HepG2 (cell line): ENCODE measurements around the gene SHROOM1. TPM values are rescaled to one million over a fixed set of nuclear protein-coding genes. Genes with fewer than 3 reads are reported as not detected.

Source experiments
- AGO1 ChIP-seq: fragments of 200-400 bp; formaldehyde crosslinking; IDR thresholded peaks from 2 replicates; pipeline ENCODE4 v1.6.1; 2017; ENCODE audit warnings: mild to moderate bottlenecking, low read depth, low read length, moderate library complexity; ENCODE audit not compliant: poor library complexity, severe bottlenecking
- ATF2 ChIP-seq: sonication (generic); formaldehyde crosslinking; IDR thresholded peaks from 2 replicates; pipeline ENCODE4 v1.4.0; 2020; ENCODE audit warnings: missing genetic modification reagents
- CREB3 ChIP-seq: sonication (generic); formaldehyde crosslinking; IDR thresholded peaks from 2 replicates; pipeline ENCODE4 v1.5.0; 2020; ENCODE audit warnings: missing genetic modification reagents
- ELF3 ChIP-seq: IDR thresholded peaks from 2 replicates; pipeline ENCODE4 v1.6.1; 2016; ENCODE audit warnings: missing genetic modification reagents, missing compliant biosample characterization
- EP300 ChIP-seq, 3 experiments: sonication (generic) in 1 of 3; formaldehyde crosslinking in 1 of 3; IDR thresholded peaks; 2 replicates each; pipeline versions ENCODE4 v1.5.1 to v1.6.1; 2011 to 2020; ENCODE audit warnings: low read depth in 2 of 3, low read length in 2 of 3, borderline replicate concordance in 1 of 3, improper control_type of control experiment in 1 of 3, mild to moderate bottlenecking in 1 of 3, missing genetic modification reagents in 1 of 3, moderate library complexity in 1 of 3
- FOXP1 ChIP-seq, 2 experiments: fragments of 450-650 bp in 1 of 2; IDR thresholded peaks; 2 replicates each; pipeline ENCODE4 v1.6.1; 2017 to 2018; ENCODE audit warnings: antibody characterized with exemption in 1 of 2
- FOXP4 ChIP-seq: sonication (generic); formaldehyde crosslinking; IDR thresholded peaks from 2 replicates; pipeline ENCODE4 v1.4.0; 2020; ENCODE audit warnings: missing genetic modification reagents
- ISX ChIP-seq: sonication (generic); formaldehyde crosslinking; conservative IDR thresholded peaks from 2 replicates; pipeline ENCODE4 v1.5.0; 2020; ENCODE audit warnings: missing genetic modification reagents
- MED1 ChIP-seq: sonication (generic); formaldehyde crosslinking; IDR thresholded peaks from 2 replicates; pipeline ENCODE4 v1.4.0; 2020; ENCODE audit warnings: missing genetic modification reagents
- NBN ChIP-seq: fragments of 450-650 bp; conservative IDR thresholded peaks from 2 replicates; pipeline ENCODE4 v1.6.1; 2017
- SP4 ChIP-seq: sonication (generic); formaldehyde crosslinking; IDR thresholded peaks from 2 replicates; pipeline ENCODE4 v1.8.1; 2023; ENCODE audit warnings: mild to moderate bottlenecking, missing genetic modification reagents
- XBP1 ChIP-seq: sonication (generic); formaldehyde crosslinking; IDR thresholded peaks from 2 replicates; pipeline ENCODE4 v1.5.0; 2020; ENCODE audit warnings: missing genetic modification reagents
- ZFP90 ChIP-seq: sonication (generic); formaldehyde crosslinking; IDR thresholded peaks from 2 replicates; pipeline ENCODE4 v1.8.0; 2022; ENCODE audit warnings: missing genetic modification reagents, mild to moderate bottlenecking, inconsistent platforms, borderline replicate concordance
- ZFP91 ChIP-seq: sonication (generic); formaldehyde crosslinking; IDR thresholded peaks from 2 replicates; pipeline ENCODE4 v1.9.0; 2022; ENCODE audit warnings: missing genetic modification reagents, mild to moderate bottlenecking, borderline replicate concordance
- ZKSCAN1 ChIP-seq: fragments of 150-350 bp; IDR thresholded peaks from 2 replicates; pipeline ENCODE4 v1.6.1; 2014; ENCODE audit warnings: low read length
- ZNF101 ChIP-seq: sonication (generic); formaldehyde crosslinking; IDR thresholded peaks from 2 replicates; pipeline ENCODE4 v1.4.0; 2020; ENCODE audit warnings: mild to moderate bottlenecking, low read depth, missing genetic modification reagents, borderline replicate concordance
- ZNF629 ChIP-seq: sonication (generic); formaldehyde crosslinking; conservative IDR thresholded peaks from 2 replicates; pipeline ENCODE4 v1.5.0; 2020; ENCODE audit warnings: missing genetic modification reagents
- ZNF644 ChIP-seq: IDR thresholded peaks from 2 replicates; pipeline ENCODE4 v1.6.1; 2016; ENCODE audit warnings: low read depth
- polyA plus RNA-seq, 8 experiments: library from polyadenylated mRNA; depleted of rRNA in 3 of 8; stranded (reverse) in 7 of 8; unstranded in 1 of 8; fragments of >200 nt; fragmentation: Illumina TruSeq in 4 of 8; extraction: Trizol in 4 of 8; gene quantifications; 2 replicates each; pipeline versions ENCODE4 v1.2.1 to v1.2.3, GENCODE V29; 2011 to 2016; ENCODE audit warnings: low read depth in 4 of 8, missing spikeins in 1 of 8, mixed read lengths in 1 of 8; ENCODE audit not compliant: insufficient read depth in 1 of 8
- total RNA-seq, 5 experiments: library from RNA; depleted of rRNA; stranded (reverse); fragments of >200 nt; fragmentation: Illumina TruSeq; extraction: Trizol; gene quantifications; 2 replicates each; pipeline ENCODE4 v1.2.3, GENCODE V29; 2016; ENCODE audit warnings: low read depth in 1 of 5

SHROOM1 gene
- total and polyA plus RNA-seq, 2 of the 13 experiments (the other 11 are each of a cell fraction or from before 2014, with no cell fraction given) = 18.2 to 25.7 TPM

- TF ChIP-seq ATF2 (CRISPR knock-in tag) (peak; percentile 53; the same call in 1 of the 2 replicates), ZKSCAN1 (peak; percentile 78), ZFP90 (CRISPR knock-in tag) (no peak), NBN (no peak), CREB3 (CRISPR knock-in tag) (no peak), FOXP4 (CRISPR knock-in tag) (peak; percentile 23; the same call in 1 of the 2 replicates), MED1 (CRISPR knock-in tag) (peak; percentile 45), EP300 (IDR thresholded peaks at IDR 0.05; ENCODE audit: low read depth in 2 of 2, low read length in 2 of 2) (0 out of 4 replicates have a peak, but pooled peaks of 1 of the 2 experiments have one; percentile 26), EP300 (CRISPR knock-in tag; IDR thresholded peaks at IDR 0.05; ENCODE audit: borderline replicate concordance) (no peak), XBP1 (CRISPR knock-in tag) (no peak), ZNF644 (CRISPR knock-in tag) (no peak), AGO1 (no peak), ZFP91 (CRISPR knock-in tag) (no peak), ZNF629 (CRISPR knock-in tag) (no peak), ZNF101 (CRISPR knock-in tag) (no peak), FOXP1 (IDR thresholded peaks at IDR 0.05) (no peak), FOXP1 (CRISPR knock-in tag; IDR thresholded peaks at IDR 0.05) (no peak), SP4 (CRISPR knock-in tag) (no peak), ELF3 (no peak), ISX (CRISPR knock-in tag) (no peak)
Measured at GRCh38 chr5:132853323-132853722, 22.9 kb upstream of the SHROOM1 start (continued).
